CD4-positive, alpha-beta T cell treated with Interleukin-4 for 1 hour (primary cell): Measurements from ENCODE around the gene SCLY.

Experiments used
- DNase-seq, 2 donors: peaks; one replicate each; pipeline ENCODE4 v3.0.0-alpha.2; 2020 to 2022

Gene SCLY

GRCh38 chr2:238075397-238075796, 14.6 kb downstream of the SCLY start:
- DNase-seq: no peak

GRCh38 chr2:238077292-238077691, 16.5 kb downstream of the SCLY start:
- DNase-seq: no peak

GRCh38 chr2:238079874-238080327, 19.1 kb downstream of the SCLY start:
- DNase-seq: no peak

GRCh38 chr2:238080518-238080917, 19.7 kb downstream of the SCLY start:
- no peak for DNase-seq

- DNase-seq: no peak
These were observed 20.3 kb downstream of the SCLY start for GRCh38 chr2:238081150-238081549.

GRCh38 chr2:238081561-238081960, 20.8 kb downstream of the SCLY start:
- no peak for DNase-seq

- no peak for DNase-seq
These were observed 21.4 kb downstream of the SCLY start for GRCh38 chr2:238082151-238082550.

- no peak for DNase-seq
These were observed 22.0 kb downstream of the SCLY start for GRCh38 chr2:238082827-238083226.

GRCh38 chr2:238083919-238084318, 23.1 kb downstream of the SCLY start:
- no peak for DNase-seq

GRCh38 chr2:238084761-238085160, 24.0 kb downstream of the SCLY start:
- no peak for DNase-seq

- no peak for DNase-seq
These were observed 25.1 kb downstream of the SCLY start for GRCh38 chr2:238085899-238086298.

- no peak for DNase-seq
These were observed 26.4 kb downstream of the SCLY start for GRCh38 chr2:238087211-238087610.

GRCh38 chr2:238090887-238091286, 30.1 kb downstream of the SCLY start:
- no peak for DNase-seq

- DNase-seq: no peak
These were observed 30.7 kb downstream of the SCLY start for GRCh38 chr2:238091436-238092060.

- DNase-seq: no peak
These were observed 31.8 kb downstream of the SCLY start for GRCh38 chr2:238092486-238093035.

GRCh38 chr2:238093181-238094140, 32.7 kb downstream of the SCLY start:
- DNase-seq: no peak

GRCh38 chr2:238094438-238095022, 33.7 kb downstream of the SCLY start:
- DNase-seq: no peak

GRCh38 chr2:238095143-238095542, 34.3 kb downstream of the SCLY start:
- no peak for DNase-seq

GRCh38 chr2:238096311-238097011, 35.7 kb downstream of the SCLY start:
- DNase-seq: no peak

- no peak for DNase-seq
These were observed 36.6 kb downstream of the SCLY start for GRCh38 chr2:238097201-238097987.

GRCh38 chr2:238097988-238098871, 37.4 kb downstream of the SCLY start:
- peak; percentile 34 to 45 for DNase-seq
